ENCODE results near the gene PI4KB.

DNA sequence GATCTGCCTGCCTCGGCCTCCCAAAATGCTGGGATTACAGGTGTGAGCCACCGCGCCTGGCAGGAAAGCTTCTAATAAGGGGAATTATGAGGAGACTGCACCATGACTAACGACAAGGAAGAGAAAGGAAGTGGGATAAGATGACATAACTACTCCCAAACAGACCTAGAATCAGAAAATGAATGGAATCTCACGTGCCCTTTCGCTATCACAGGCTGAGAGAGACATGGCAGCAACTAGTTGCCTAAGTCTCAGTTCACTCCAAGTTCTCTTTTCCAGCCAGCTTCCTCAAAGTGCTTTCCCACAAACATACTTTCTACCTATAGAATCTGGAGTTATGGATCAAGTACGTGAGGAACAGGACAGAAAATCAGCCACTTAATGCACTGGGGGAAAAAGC lies 2.0 kb downstream of the PI4KB start:
- TF ChIP-seq, protein P1, sequence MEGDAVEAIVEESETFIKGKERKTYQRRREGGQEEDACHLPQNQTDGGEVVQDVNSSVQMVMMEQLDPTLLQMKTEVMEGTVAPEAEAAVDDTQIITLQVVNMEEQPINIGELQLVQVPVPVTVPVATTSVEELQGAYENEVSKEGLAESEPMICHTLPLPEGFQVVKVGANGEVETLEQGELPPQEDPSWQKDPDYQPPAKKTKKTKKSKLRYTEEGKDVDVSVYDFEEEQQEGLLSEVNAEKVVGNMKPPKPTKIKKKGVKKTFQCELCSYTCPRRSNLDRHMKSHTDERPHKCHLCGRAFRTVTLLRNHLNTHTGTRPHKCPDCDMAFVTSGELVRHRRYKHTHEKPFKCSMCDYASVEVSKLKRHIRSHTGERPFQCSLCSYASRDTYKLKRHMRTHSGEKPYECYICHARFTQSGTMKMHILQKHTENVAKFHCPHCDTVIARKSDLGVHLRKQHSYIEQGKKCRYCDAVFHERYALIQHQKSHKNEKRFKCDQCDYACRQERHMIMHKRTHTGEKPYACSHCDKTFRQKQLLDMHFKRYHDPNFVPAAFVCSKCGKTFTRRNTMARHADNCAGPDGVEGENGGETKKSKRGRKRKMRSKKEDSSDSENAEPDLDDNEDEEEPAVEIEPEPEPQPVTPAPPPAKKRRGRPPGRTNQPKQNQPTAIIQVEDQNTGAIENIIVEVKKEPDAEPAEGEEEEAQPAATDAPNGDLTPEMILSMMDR (conservative IDR thresholded peaks at IDR 0.05; ENCODE audit: low read depth, low read length): no peak
- TF ChIP-seq POLR2A (IDR thresholded peaks at IDR 0.05; ENCODE audit: low read depth, low read length) (no peak), BHLHE40 (IDR thresholded peaks at IDR 0.05; ENCODE audit: low read depth, low read length) (peak; percentile 60; the same call in 1 of the 2 replicates), MAFK (IDR thresholded peaks at IDR 0.05; ENCODE audit: low read depth, low read length) (no peak), CHD1 (IDR thresholded peaks at IDR 0.05; ENCODE audit: low read depth, low read length) (no peak), NFE2L2 (IDR thresholded peaks at IDR 0.05; ENCODE audit: low read depth, low read length) (no peak)

Measured in IMR-90 (cell line).